Measurements from ENCODE around the gene SPDYE6. TPM values are rescaled to one million over a fixed set of nuclear protein-coding genes. Genes with fewer than 3 reads are reported as not detected.

Gene SPDYE6
- total RNA-seq, 3 donors from 2014 or later = 0.33 TPM; not detected in 2

- Histone ChIP-seq H3K27me3 (no peaks in the 10 kb centered on the region), H3K4me1 (no peaks in the 10 kb centered on the region), H3K9me3 (no peaks in the 10 kb centered on the region), H3K36me3 (no peaks in the 10 kb centered on the region), H3K27ac (no peak overlapping the region), H3K4me3 (peak overlapping the region in 1 of 3 donors; percentile 39)
- intact Hi-C loops (cut with DNase I; ENCODE audit: low total_unique reads) = no loop called here
- TF ChIP-seq POLR2A (IDR thresholded peaks at IDR 0.05) = no peak
- no peak for TF ChIP-seq POLR2AphosphoS5 (IDR thresholded peaks at IDR 0.05)
- TF ChIP-seq CTCF (IDR thresholded peaks at IDR 0.05) = no peak
- DNase-seq (ENCODE audit: low spot score in 2 of 2) = no peak
Observed at GRCh38 chr7:102321351-102322201, 34.7 kb downstream of the SPDYE6 start.

- H3K27ac ChIP-seq = no peak overlapping the region
- intact Hi-C loops (cut with DNase I; ENCODE audit: low total_unique reads) = no loop called here
- no peaks in the 10 kb centered on the region for H3K27me3 ChIP-seq
- no peaks in the 10 kb centered on the region for H3K9me3 ChIP-seq
- DNase-seq (ENCODE audit: low spot score in 2 of 2) = no peak
- TF ChIP-seq CTCF (IDR thresholded peaks at IDR 0.05) (no peak), POLR2AphosphoS5 (IDR thresholded peaks at IDR 0.05) (no peak), POLR2A (IDR thresholded peaks at IDR 0.05) (no peak)
- no peaks in the 10 kb centered on the region for H3K4me1 ChIP-seq
- H3K36me3 ChIP-seq = no peaks in the 10 kb centered on the region
- peak overlapping the region in 1 of 3 donors; percentile 39 for H3K4me3 ChIP-seq
Observed at GRCh38 chr7:102320601-102321350, 35.5 kb downstream of the SPDYE6 start.

- no peak for TF ChIP-seq CTCF (IDR thresholded peaks at IDR 0.05)
- no peak for TF ChIP-seq POLR2AphosphoS5 (IDR thresholded peaks at IDR 0.05)
- TF ChIP-seq POLR2A (IDR thresholded peaks at IDR 0.05) = no peak
- H3K4me1 ChIP-seq = no peaks in the 10 kb centered on the region
- no peaks in the 10 kb centered on the region for H3K36me3 ChIP-seq
- no peaks in the 10 kb centered on the region for H3K9me3 ChIP-seq
- no peak for DNase-seq (ENCODE audit: low spot score in 2 of 2)
- H3K4me3 ChIP-seq = no peak overlapping the region
- intact Hi-C loops (cut with DNase I; ENCODE audit: low total_unique reads) = no loop called here
- H3K27ac ChIP-seq = no peak overlapping the region
- no peaks in the 10 kb centered on the region for H3K27me3 ChIP-seq
Observed at GRCh38 chr7:102320181-102320580, 36.1 kb downstream of the SPDYE6 start.

- no peak for DNase-seq (ENCODE audit: low spot score in 2 of 2)
- H3K27ac ChIP-seq = peak overlapping the region in 1 of 2 donors; percentile 35
- no peaks in the 10 kb centered on the region for H3K27me3 ChIP-seq
- TF ChIP-seq POLR2A (IDR thresholded peaks at IDR 0.05) = no peak
- no peak for TF ChIP-seq CTCF (IDR thresholded peaks at IDR 0.05)
- TF ChIP-seq POLR2AphosphoS5 (IDR thresholded peaks at IDR 0.05) = no peak
- no peaks in the 10 kb centered on the region for H3K4me1 ChIP-seq
- H3K9me3 ChIP-seq = no peaks in the 10 kb centered on the region
- no peaks in the 10 kb centered on the region for H3K36me3 ChIP-seq
- H3K4me3 ChIP-seq = no peak overlapping the region
- intact Hi-C loops (cut with DNase I; ENCODE audit: low total_unique reads) = no loop called here
Observed at GRCh38 chr7:102319671-102320070, 36.6 kb downstream of the SPDYE6 start.

GRCh38 chr7:102318482-102318971, 37.7 kb downstream of the SPDYE6 start:
- Histone ChIP-seq H3K4me1 (no peaks in the 10 kb centered on the region), H3K27ac (peak overlapping the region in 1 of 2 donors; percentile 35), H3K9me3 (no peaks in the 10 kb centered on the region), H3K27me3 (no peaks in the 10 kb centered on the region), H3K36me3 (no peaks in the 10 kb centered on the region), H3K4me3 (no peak overlapping the region)
- DNase-seq (ENCODE audit: low spot score in 2 of 2) = no peak
- TF ChIP-seq CTCF (IDR thresholded peaks at IDR 0.05) (peak in 1 of 3 donors; percentile 9), POLR2A (IDR thresholded peaks at IDR 0.05) (no peak)
- intact Hi-C loops (cut with DNase I; ENCODE audit: low total_unique reads) = no loop called here

Data from breast epithelium (tissue), 4 donors.